WERI-Rb-1 (cell line): Measurements from ENCODE around the gene RAB3IP.

Experiments
- DNase-seq: peaks from one replicate; pipeline ENCODE4 v3.0.0-alpha.2; 2020
- H3K27ac ChIP-seq: fragments of 250-450 bp; sonication (Bioruptor Pico); 2 replicates; pipeline ENCODE4 v1.5.1; 2020; ENCODE audit warnings: mild to moderate bottlenecking, moderate library complexity
- H3K27me3 ChIP-seq: fragments of 250-450 bp; sonication (Bioruptor Pico); 2 replicates; pipeline ENCODE4 v1.5.1; 2021; ENCODE audit warnings: mild to moderate bottlenecking, low read depth, moderate library complexity; ENCODE audit not compliant: insufficient read depth, severe bottlenecking
- H3K36me3 ChIP-seq: fragments of 250-450 bp; sonication (Bioruptor Pico); 2 replicates; pipeline ENCODE4 v1.5.1; 2020; ENCODE audit warnings: mild to moderate bottlenecking, moderate library complexity
- H3K4me3 ChIP-seq: 2 replicates; pipeline ENCODE4 v1.5.1; 2011; ENCODE audit warnings: low read depth, mild to moderate bottlenecking, control low read depth, low read length
- H3K9me3 ChIP-seq: fragments of 250-450 bp; sonication (Bioruptor Pico); 2 replicates; pipeline ENCODE4 v1.5.1; 2021; ENCODE audit warnings: mild to moderate bottlenecking, moderate library complexity; ENCODE audit not compliant: severe bottlenecking
- TF ChIP-seq, protein P1 (sequence below): IDR thresholded peaks from 2 replicates; pipeline ENCODE4 v1.5.1; 2011; ENCODE audit warnings: low read depth, mild to moderate bottlenecking, control low read depth, inconsistent platforms, low read length

Gene RAB3IP

DNA sequence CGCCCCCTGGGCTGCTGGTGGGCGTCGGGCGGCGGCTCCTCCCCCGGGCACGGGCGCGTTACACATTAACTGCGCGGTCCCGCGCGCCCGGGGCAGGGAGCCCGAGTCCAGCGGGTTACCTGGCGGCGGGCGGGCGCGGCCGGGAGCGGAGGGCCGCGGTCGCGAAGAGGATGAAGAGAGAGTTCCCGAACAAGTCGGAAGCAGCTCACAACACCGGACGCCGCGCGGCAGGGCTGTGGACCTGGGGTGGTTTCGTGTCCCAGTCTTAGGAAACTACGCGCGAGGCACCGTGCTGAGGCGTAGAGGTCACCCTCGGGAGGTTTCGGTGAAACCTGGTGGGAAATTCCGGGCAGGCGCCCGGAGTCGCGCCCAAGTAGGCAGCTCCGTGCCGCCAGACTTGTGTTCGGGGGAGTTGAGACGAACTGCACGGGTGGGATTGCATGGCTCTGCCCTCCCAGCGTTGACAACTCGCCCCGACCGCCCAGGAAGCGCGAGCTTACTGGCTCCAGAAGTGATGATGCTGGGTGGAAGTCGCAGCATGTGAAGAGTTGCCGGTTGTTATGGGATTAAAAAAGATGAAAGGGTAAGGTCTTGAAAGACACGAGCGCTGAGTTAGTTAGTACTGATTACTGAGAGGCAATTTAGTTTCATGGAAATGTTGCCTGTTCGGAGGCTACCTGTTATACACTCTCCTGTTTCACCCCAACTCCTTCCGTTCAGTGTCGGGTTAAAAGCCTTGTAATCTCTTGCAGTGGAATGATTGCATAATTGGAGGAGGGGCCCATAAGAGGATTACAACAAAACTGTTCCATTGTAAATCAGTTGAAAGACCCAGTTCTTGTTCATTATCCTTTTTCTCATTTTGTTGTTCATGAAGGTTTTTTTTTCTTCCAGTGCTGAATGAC is 879 bp downstream of the RAB3IP start:
- peak; percentile 45 for DNase-seq
- peak overlapping the region; percentile 83 for H3K27ac ChIP-seq

DNA sequence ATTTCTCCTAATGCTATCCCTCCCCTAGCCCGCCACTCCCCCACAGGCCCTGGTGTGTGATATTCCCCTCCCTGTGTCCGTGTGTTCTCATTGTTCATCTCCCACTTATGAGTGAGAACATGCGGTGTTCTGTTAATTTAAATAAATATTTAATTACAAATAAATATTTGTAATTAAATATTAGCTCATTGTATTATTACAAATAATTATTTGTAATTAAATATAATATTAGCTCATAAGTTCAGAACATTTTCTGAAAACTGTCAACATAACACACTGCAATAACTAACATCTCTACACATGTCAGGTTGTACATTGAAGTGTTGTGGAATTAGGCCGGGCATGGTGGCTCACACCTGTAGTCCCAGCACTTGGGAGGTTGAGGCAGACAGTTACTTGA is 5.4 kb downstream of the RAB3IP start:
- Histone ChIP-seq H3K4me3 (no peak overlapping the region), H3K9me3 (no peaks in the 10 kb centered on the region), H3K27me3 (no peaks in the 10 kb centered on the region), H3K36me3 (no peaks in the 10 kb centered on the region), H3K27ac (no peak overlapping the region)
- no peak for DNase-seq
- TF ChIP-seq, protein P1, sequence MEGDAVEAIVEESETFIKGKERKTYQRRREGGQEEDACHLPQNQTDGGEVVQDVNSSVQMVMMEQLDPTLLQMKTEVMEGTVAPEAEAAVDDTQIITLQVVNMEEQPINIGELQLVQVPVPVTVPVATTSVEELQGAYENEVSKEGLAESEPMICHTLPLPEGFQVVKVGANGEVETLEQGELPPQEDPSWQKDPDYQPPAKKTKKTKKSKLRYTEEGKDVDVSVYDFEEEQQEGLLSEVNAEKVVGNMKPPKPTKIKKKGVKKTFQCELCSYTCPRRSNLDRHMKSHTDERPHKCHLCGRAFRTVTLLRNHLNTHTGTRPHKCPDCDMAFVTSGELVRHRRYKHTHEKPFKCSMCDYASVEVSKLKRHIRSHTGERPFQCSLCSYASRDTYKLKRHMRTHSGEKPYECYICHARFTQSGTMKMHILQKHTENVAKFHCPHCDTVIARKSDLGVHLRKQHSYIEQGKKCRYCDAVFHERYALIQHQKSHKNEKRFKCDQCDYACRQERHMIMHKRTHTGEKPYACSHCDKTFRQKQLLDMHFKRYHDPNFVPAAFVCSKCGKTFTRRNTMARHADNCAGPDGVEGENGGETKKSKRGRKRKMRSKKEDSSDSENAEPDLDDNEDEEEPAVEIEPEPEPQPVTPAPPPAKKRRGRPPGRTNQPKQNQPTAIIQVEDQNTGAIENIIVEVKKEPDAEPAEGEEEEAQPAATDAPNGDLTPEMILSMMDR = no peak

More for the DNA sequence above, 879 bp downstream of the RAB3IP start:
- no peaks in the 10 kb centered on the region for H3K27me3 ChIP-seq
- peak overlapping the region; percentile 77 for H3K4me3 ChIP-seq
- H3K9me3 ChIP-seq = no peaks in the 10 kb centered on the region
- peaks cover 2% of the 10 kb centered on the region; the same call in 1 of the 2 replicates for H3K36me3 ChIP-seq
- TF ChIP-seq, protein P1 = no peak

DNA sequence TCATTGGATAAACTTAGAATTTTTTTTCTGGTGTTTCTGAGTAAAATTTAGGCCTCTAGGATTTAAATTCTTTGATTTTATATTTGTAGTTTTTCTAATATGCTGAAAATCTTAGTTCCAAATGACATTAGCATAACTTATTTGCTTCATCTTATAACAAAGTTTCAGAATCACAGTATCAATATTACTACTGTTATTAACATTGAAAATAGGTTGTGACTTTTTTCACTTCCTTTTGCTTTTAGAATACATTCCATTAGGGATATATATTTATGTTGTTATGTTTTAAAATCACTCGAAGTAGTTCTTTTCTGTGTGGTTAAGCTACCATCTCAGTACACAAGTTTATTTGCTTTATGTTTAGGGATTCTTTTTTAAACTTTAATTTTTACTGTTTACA is 12.8 kb downstream of the RAB3IP start:
- Histone ChIP-seq H3K27me3 (no peaks in the 10 kb centered on the region), H3K27ac (no peak overlapping the region), H3K36me3 (peaks cover 3% of the 10 kb centered on the region), H3K4me3 (no peak overlapping the region), H3K9me3 (no peaks in the 10 kb centered on the region)
- no peak for DNase-seq
- TF ChIP-seq, protein P1 = no peak

DNA sequence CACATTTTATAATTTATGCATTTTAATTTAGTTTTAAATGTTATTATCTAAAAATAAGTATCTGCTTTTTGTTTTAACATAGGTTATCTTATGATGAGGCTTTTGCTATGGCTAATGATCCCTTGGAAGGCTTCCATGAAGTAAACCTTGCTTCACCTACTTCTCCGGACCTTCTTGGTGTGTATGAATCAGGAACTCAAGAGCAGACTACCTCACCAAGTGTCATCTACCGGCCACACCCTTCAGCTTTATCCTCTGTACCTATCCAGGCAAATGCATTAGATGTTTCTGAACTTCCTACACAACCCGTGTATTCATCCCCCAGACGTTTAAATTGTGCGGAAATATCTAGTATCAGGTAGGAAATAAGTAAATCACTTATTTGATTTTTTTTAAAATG is 16.6 kb downstream of the RAB3IP start:
- no peaks in the 10 kb centered on the region for H3K9me3 ChIP-seq
- no peak overlapping the region for H3K4me3 ChIP-seq
- no peak overlapping the region for H3K27ac ChIP-seq
- peaks cover 8% of the 10 kb centered on the region for H3K36me3 ChIP-seq
- no peaks in the 10 kb centered on the region for H3K27me3 ChIP-seq
- no peak for DNase-seq
- TF ChIP-seq, protein P1 = no peak

DNA sequence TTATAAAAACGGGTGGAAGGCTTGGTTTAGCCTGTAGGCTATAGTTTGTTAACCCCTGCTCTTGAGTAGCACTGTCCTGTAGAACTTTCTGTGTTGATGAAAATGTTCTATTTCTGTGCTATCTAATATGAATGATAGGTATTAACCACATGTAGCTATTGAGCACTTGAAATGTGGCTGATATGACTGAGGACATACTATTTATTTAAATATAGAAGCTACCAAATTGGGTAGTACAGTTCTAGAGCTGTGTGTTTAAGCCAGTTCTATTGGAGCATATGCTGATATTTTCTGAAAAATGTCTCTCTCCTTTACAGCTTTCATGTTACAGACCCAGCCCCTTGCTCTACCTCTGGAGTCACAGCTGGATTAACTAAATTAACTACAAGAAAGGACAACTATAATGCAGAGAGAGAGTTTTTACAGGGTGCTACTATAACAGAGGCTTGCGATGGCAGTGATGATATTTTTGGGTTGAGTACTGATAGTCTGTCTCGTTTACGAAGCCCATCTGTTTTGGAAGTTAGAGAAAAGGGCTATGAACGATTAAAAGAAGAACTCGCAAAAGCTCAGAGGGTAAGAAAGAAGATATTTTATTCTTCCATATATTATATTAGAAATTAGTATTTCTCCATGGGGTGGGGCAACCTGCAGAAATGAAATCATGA is 17.6 kb downstream of the RAB3IP start:
- no peak for DNase-seq
- Histone ChIP-seq H3K9me3 (no peaks in the 10 kb centered on the region), H3K36me3 (peaks cover 8% of the 10 kb centered on the region), H3K4me3 (no peak overlapping the region), H3K27ac (no peak overlapping the region), H3K27me3 (no peaks in the 10 kb centered on the region)
- TF ChIP-seq, protein P1 = no peak
